ENCODE measurements around the gene SYF2. TPM values are rescaled to one million over a fixed set of nuclear protein-coding genes. Genes with fewer than 3 reads are reported as not detected.

The SYF2 gene
- total and polyA plus RNA-seq, 2 of the 4 experiments (the other 2 are of a cell fraction): 8.6 to 19.5 TPM

DNA sequence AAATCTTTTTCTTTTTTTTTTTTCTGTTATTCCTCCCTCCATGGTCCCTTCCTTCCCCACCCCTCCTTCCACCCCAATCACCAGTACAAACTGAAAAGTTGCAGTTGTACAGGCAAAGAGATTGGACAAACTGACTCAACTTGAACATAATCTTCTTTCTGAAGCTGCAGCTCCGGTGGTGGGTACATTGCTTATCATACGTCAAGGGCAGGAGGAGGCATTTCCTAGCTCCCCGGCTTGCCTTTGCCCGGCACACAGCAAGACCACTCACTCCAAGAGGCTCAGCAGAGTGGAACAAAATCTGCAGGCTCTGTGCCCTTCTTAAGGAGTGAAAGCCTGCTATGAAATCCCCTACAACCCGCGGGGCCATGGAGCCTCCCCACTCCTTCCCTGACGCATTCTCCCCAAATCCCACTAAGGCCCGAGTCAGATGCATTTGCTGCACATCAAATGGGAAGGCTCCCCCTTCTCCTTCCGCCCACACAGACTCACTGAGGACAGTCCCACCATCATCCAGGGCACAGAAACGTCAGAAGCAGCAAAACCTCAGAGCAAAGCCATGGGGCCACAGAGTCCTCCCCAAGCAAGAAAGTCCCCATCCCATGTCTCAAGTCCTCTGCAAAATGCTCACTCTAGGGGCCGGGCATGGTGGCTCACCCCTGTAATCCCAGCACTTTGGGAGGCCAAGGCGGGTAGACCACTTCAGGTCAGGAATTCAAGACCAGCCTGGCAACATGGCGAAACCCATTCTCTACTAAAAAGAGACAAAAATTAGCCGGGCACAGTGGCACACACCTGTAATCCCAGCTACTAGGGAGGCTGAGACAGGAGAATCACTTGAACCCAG is 45.9 kb downstream of the SYF2 start (continued):
- TF ChIP-seq RAD21 (IDR thresholded peaks at IDR 0.05; ENCODE audit: low read length): no peak

DNA sequence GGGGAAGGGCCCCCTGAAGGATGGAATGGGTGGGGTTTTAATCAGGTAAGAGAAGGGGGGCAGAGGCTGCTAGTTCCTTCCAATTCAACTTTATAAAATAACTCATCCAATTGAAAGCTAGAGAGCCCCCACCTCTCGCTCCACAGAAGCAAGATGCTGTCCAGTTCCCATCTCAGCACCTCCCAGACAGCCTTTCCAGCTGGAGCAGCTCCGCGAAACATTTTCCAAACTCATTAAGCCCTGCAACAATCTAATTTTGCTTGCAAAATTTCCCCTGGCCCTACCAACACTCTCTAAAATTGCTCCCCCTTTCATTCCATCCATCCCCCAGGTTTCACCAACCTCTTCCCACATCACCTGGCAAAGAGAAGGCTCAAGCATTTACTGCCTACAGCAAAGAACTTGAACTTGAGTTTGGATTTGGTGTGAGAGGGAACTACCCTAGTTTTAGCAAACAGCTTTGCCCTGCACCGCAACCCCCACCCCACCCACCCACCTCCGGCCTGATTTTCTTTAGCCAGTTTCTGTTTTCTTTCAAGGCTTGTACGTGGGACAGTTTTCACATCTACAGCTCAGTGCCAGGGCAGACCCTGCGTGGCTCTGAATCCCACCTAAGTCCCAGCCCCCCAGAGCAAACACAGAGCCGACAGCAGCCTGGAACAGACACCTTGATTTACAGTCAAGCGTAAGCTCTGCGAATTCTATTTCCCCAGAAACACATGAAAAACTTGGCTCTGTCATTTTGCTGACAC is 46.7 kb downstream of the SYF2 start:
- H4K8ac ChIP-seq (ENCODE audit: low read depth in 2 of 2, low read length in 2 of 2): no peak overlapping the region
- in situ Hi-C loops (cut with MboI; ENCODE audit: low sequenced_read_pairs): no loop called here
- no peak overlapping the region for H3K4me3 ChIP-seq (ENCODE audit: insufficient read depth, low read depth, low read length)
- H2BK15ac ChIP-seq (ENCODE audit: low read depth, low read length): no peak overlapping the region
- ChIA-PET POLR2A (ENCODE audit: unreplicated experiment) (no interaction called here), CTCF (no interaction called here)
- no peak overlapping the region for H2AFZ ChIP-seq (replicated peaks; ENCODE audit: low read length, poor library complexity)
- H3K9me3 ChIP-seq (ENCODE audit: control insufficient read depth, insufficient read depth, low read length): no peaks in the 10 kb centered on the region
- H4K5ac ChIP-seq (ENCODE audit: low read depth, low read length): no peak overlapping the region
- H3K36me3 ChIP-seq (ENCODE audit: control insufficient read depth, insufficient read depth, low read length): no peaks in the 10 kb centered on the region
- DNase-seq (no peak), ATAC-seq (ENCODE audit: low read depth) (no peak)
- 37% methylated on average over 7 of the region's 10 CpGs; no CpG with 5 or more reads in 1 of the 2 experiments for WGBS, 2 experiments (ENCODE audit: extremely low coverage in 2 of 2, insufficient read length in 1 of 2)
- H2AK9ac ChIP-seq (replicated peaks; ENCODE audit: low read depth, low read length, poor library complexity): no peak overlapping the region
- H3K27ac ChIP-seq (ENCODE audit: insufficient read depth, low read length): no peak overlapping the region
- no peaks in the 10 kb centered on the region for H4K20me1 ChIP-seq (ENCODE audit: insufficient read depth, low read length)
- H3K4me1 ChIP-seq (ENCODE audit: control insufficient read depth, insufficient read depth, low read length): peaks cover 2% of the 10 kb centered on the region; the same call in 1 of the 2 replicates
- H3K9ac ChIP-seq (ENCODE audit: low read depth, low read length): no peak overlapping the region
- H3K4me2 ChIP-seq (ENCODE audit: low read depth, low read length): no peak overlapping the region
- no peak overlapping the region for H3K14ac ChIP-seq (replicated peaks; ENCODE audit: low read depth, low read length)
- dilution Hi-C loops (cut with HindIII; ENCODE audit: low sequenced_read_pairs, unreplicated experiment): no loop called here
- H3K4ac ChIP-seq (ENCODE audit: low read depth, low read length): no peak overlapping the region
- H2BK20ac ChIP-seq (ENCODE audit: low read depth, low read length): no peak overlapping the region
- no peak overlapping the region for H2BK5ac ChIP-seq (ENCODE audit: low read depth, low read length, poor library complexity, severe bottlenecking)
- H3K9me1 ChIP-seq (ENCODE audit: insufficient read depth, low read length): no peaks in the 10 kb centered on the region
- H4K91ac ChIP-seq (ENCODE audit: insufficient read depth, low read depth, low read length): no peak overlapping the region
- H3K23ac ChIP-seq (ENCODE audit: low read depth, low read length): no peak overlapping the region
- H3K18ac ChIP-seq (ENCODE audit: low read depth, low read length): no peak overlapping the region
- H3K27me3 ChIP-seq (ENCODE audit: control insufficient read depth, insufficient read depth, low read length): peaks cover 21% of the 10 kb centered on the region
- no peak overlapping the region for H3K56ac ChIP-seq (ENCODE audit: extremely low read depth, insufficient read depth, low read length)
- H2BK120ac ChIP-seq (ENCODE audit: low read depth, low read length): no peak overlapping the region
- H3K79me1 ChIP-seq (ENCODE audit: low read depth in 1 of 2, low read length in 2 of 2): no peaks in the 10 kb centered on the region
- intact Hi-C loops (cut with micrococcal nuclease): no loop called here
- no TSS peak for BruUV-seq (replicated peaks)
- no peak overlapping the region for H2AK5ac ChIP-seq (ENCODE audit: low read depth, low read length)
- no peak for TF ChIP-seq MAZ (IDR thresholded peaks at IDR 0.05; ENCODE audit: borderline replicate concordance, low read depth, low read length)
- TF ChIP-seq RCOR1 (IDR thresholded peaks at IDR 0.05; ENCODE audit: insufficient replicate concordance, low read length): no peak
- TF ChIP-seq POLR2A (IDR thresholded peaks at IDR 0.05; ENCODE audit: low read depth, low read length): no peak
- TF ChIP-seq MXI1 (IDR thresholded peaks at IDR 0.05; ENCODE audit: borderline replicate concordance, low read depth, low read length): no peak
- TF ChIP-seq NFE2L2 (IDR thresholded peaks at IDR 0.05; ENCODE audit: low read depth, low read length): no peak
- no peak for TF ChIP-seq FOS (IDR thresholded peaks at IDR 0.05; ENCODE audit: low read depth, low read length)
- TF ChIP-seq RAD21 (IDR thresholded peaks at IDR 0.05; ENCODE audit: low read length): no peak
- TF ChIP-seq MAFK (IDR thresholded peaks at IDR 0.05; ENCODE audit: low read depth, low read length): no peak
- no peak for TF ChIP-seq CHD1 (IDR thresholded peaks at IDR 0.05; ENCODE audit: low read depth, low read length)
- TF ChIP-seq, protein P1, sequence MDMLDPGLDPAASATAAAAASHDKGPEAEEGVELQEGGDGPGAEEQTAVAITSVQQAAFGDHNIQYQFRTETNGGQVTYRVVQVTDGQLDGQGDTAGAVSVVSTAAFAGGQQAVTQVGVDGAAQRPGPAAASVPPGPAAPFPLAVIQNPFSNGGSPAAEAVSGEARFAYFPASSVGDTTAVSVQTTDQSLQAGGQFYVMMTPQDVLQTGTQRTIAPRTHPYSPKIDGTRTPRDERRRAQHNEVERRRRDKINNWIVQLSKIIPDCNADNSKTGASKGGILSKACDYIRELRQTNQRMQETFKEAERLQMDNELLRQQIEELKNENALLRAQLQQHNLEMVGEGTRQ (IDR thresholded peaks at IDR 0.05; ENCODE audit: low read depth, low read length): no peak
- TF ChIP-seq BHLHE40 (IDR thresholded peaks at IDR 0.05; ENCODE audit: low read depth, low read length): no peak
- no peak for TF ChIP-seq RFX5 (IDR thresholded peaks at IDR 0.05; ENCODE audit: low read depth, low read length)
- TF ChIP-seq, protein P2, sequence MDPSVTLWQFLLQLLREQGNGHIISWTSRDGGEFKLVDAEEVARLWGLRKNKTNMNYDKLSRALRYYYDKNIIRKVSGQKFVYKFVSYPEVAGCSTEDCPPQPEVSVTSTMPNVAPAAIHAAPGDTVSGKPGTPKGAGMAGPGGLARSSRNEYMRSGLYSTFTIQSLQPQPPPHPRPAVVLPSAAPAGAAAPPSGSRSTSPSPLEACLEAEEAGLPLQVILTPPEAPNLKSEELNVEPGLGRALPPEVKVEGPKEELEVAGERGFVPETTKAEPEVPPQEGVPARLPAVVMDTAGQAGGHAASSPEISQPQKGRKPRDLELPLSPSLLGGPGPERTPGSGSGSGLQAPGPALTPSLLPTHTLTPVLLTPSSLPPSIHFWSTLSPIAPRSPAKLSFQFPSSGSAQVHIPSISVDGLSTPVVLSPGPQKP (IDR thresholded peaks at IDR 0.05; ENCODE audit: borderline replicate concordance, low read depth, low read length): no peak
- TF ChIP-seq CEBPB (IDR thresholded peaks at IDR 0.05; ENCODE audit: low read depth, low read length): no peak
